Head of caudate nucleus (tissue), 42 donors: ENCODE results near the gene STK31.
A peak's percentile ranks its signal among the peaks of the same experiment; 100 is the strongest.
"Not testable (repeated sequence)": the region's sequence is repeated elsewhere in the genome, so short reads cannot be mapped to it uniquely, and the experiment has no call there.

ENCODE experiments used
- DNase-seq, 42 donors: peaks; one replicate each; pipeline versions ENCODE4 v3.0.0 to v3.0.0-alpha.2; 2020 to 2021; ENCODE audit warnings: mixed read lengths in 7 of 42
- intact Hi-C: fragments of 100-400 bp; cut with DNase I; formaldehyde crosslinking; loops from one replicate; pipeline ENCODE4 v1.15.0; 2022

Gene STK31

GRCh38 chr7:23709081-23709750, 803 bp upstream of the STK31 start:
- DNase-seq, result no peak
- intact Hi-C loops, result no loop called here

- DNase-seq, result peak in 1 of 42 donors; percentile 19
- intact Hi-C loops, result loop anchor here (2.0 to 10.0 kb wide), 2 partner anchors 142 to 168 kb away; no protein-coding TSS in a partner anchor
These were observed 2.6 kb downstream of the STK31 start for GRCh38 chr7:23712368-23713284.

GRCh38 chr7:23713285-23714149, 3.5 kb downstream of the STK31 start:
- intact Hi-C loops, result loop anchor here (2.0 to 10.0 kb wide), 2 partner anchors 143 to 169 kb away; no protein-coding TSS in a partner anchor
- no peak for DNase-seq

- no peak for DNase-seq
- intact Hi-C loops, result loop anchor here (10.0 kb wide), 1 partner anchor 169 kb away; no protein-coding TSS in a partner anchor
These were observed 4.1 kb downstream of the STK31 start for GRCh38 chr7:23714150-23714464.

GRCh38 chr7:23714579-23714978, 4.6 kb downstream of the STK31 start:
- no peak for DNase-seq
- intact Hi-C loops, result loop anchor here (10.0 kb wide), 1 partner anchor 170 kb away; no protein-coding TSS in a partner anchor

- DNase-seq, result no peak
- intact Hi-C loops, result loop anchor here (10.0 kb wide), 1 partner anchor 170 kb away; no protein-coding TSS in a partner anchor
These were observed 5.1 kb downstream of the STK31 start for GRCh38 chr7:23715099-23715498.

GRCh38 chr7:23717788-23718187, 7.8 kb downstream of the STK31 start:
- no peak for DNase-seq
- intact Hi-C loops, result loop anchor here (10.0 kb wide), 1 partner anchor 173 kb away; no protein-coding TSS in a partner anchor

GRCh38 chr7:23721456-23721855, 11.4 kb downstream of the STK31 start:
- intact Hi-C loops, result no loop called here
- DNase-seq, result no peak

GRCh38 chr7:23722587-23723216, 12.7 kb downstream of the STK31 start:
- intact Hi-C loops, DNase-seq: not testable (repeated sequence)

- intact Hi-C loops, DNase-seq: not testable (repeated sequence)
These were observed 14.1 kb downstream of the STK31 start for GRCh38 chr7:23724113-23724512.

GRCh38 chr7:23742051-23742450, 32.0 kb downstream of the STK31 start:
- intact Hi-C loops, result no loop called here
- DNase-seq, result no peak

- intact Hi-C loops, result no loop called here
- no peak for DNase-seq
These were observed 33.2 kb downstream of the STK31 start for GRCh38 chr7:23743226-23743625.

- DNase-seq, result no peak
- intact Hi-C loops, result no loop called here
These were observed 36.6 kb downstream of the STK31 start for GRCh38 chr7:23746629-23747028.

- intact Hi-C loops, result no loop called here
- DNase-seq, result no peak
These were observed 41.8 kb downstream of the STK31 start for GRCh38 chr7:23751852-23752251.

- DNase-seq, intact Hi-C loops: not testable (repeated sequence)
These were observed 48.8 kb downstream of the STK31 start for GRCh38 chr7:23758839-23759238.

- intact Hi-C loops, result no loop called here
- DNase-seq, result no peak
These were observed 49.8 kb downstream of the STK31 start for GRCh38 chr7:23759671-23760391.

- no peak for DNase-seq
- intact Hi-C loops, result no loop called here
These were observed 55.9 kb downstream of the STK31 start for GRCh38 chr7:23765943-23766342.

- intact Hi-C loops, result no loop called here
- no peak for DNase-seq
These were observed 57.5 kb downstream of the STK31 start for GRCh38 chr7:23767514-23767913.
